ENCODE results near the gene SNRPD3. TPM values are rescaled to one million over a fixed set of nuclear protein-coding genes. Genes with fewer than 3 reads are reported as not detected.
A peak's percentile ranks its signal among the peaks of the same experiment; 100 is the strongest.

The SNRPD3 gene
- total RNA-seq, 1 experiment from 2014 or later, result 220 TPM

GRCh38 chr22:24519496-24519895 lies 36.3 kb upstream of the SNRPD3 start:
- Histone ChIP-seq H3K36me3 (ENCODE audit: insufficient read depth, low read length, poor library complexity, severe bottlenecking) (no peaks in the 10 kb centered on the region), H3K4me3 (ENCODE audit: low read depth, low read length, poor library complexity, severe bottlenecking) (no peak overlapping the region), H3K9me3 (ENCODE audit: low read depth, low read length, poor library complexity, severe bottlenecking) (no peaks in the 10 kb centered on the region), H3K4me1 (ENCODE audit: insufficient read depth, low read length, poor library complexity, severe bottlenecking) (peaks cover 13% of the 10 kb centered on the region), H3K27me3 (replicated peaks; ENCODE audit: insufficient read depth, low read depth, low read length, poor library complexity) (no peaks in the 10 kb centered on the region), H3K27ac (ENCODE audit: low read depth, low read length, poor library complexity, severe bottlenecking) (no peak overlapping the region)
- no TSS peak for BruUV-seq (replicated peaks)
- CTCF ChIA-PET, result no interaction called here
- TF ChIP-seq EZH2 (IDR thresholded peaks at IDR 0.05; ENCODE audit: borderline replicate concordance, low read depth, low read length, poor library complexity, severe bottlenecking) (no peak), CTCF (conservative IDR thresholded peaks at IDR 0.05; ENCODE audit: low read depth, low read length) (no peak)
- intact Hi-C loops (cut with micrococcal nuclease; ENCODE audit: unreplicated experiment), result no loop called here
- POLR2A ChIA-PET (ENCODE audit: low non-redundant PET), result no interaction called here
- DNase-seq (ENCODE audit: low spot score), result no peak

GRCh38 chr22:24521791-24522245 lies 34.0 kb upstream of the SNRPD3 start:
- peak; percentile 66 for DNase-seq (ENCODE audit: low spot score)
- H3K36me3 ChIP-seq (ENCODE audit: insufficient read depth, low read length, poor library complexity, severe bottlenecking), result no peaks in the 10 kb centered on the region
- H3K27ac ChIP-seq (ENCODE audit: low read depth, low read length, poor library complexity, severe bottlenecking), result no peak overlapping the region

GRCh38 chr22:24523873-24524272 lies 31.9 kb upstream of the SNRPD3 start:
- H3K36me3 ChIP-seq (ENCODE audit: insufficient read depth, low read length, poor library complexity, severe bottlenecking), result no peaks in the 10 kb centered on the region
- intact Hi-C loops (cut with micrococcal nuclease; ENCODE audit: unreplicated experiment), result no loop called here
- BruUV-seq (replicated peaks), result no TSS peak
- ChIA-PET CTCF (no interaction called here), POLR2A (ENCODE audit: low non-redundant PET) (no interaction called here)
- H3K4me3 ChIP-seq (ENCODE audit: low read depth, low read length, poor library complexity, severe bottlenecking), result no peak overlapping the region
- no peaks in the 10 kb centered on the region for H3K9me3 ChIP-seq (ENCODE audit: low read depth, low read length, poor library complexity, severe bottlenecking)
- DNase-seq (ENCODE audit: low spot score), result no peak
- no peak overlapping the region for H3K27ac ChIP-seq (ENCODE audit: low read depth, low read length, poor library complexity, severe bottlenecking)
- peaks cover 3% of the 10 kb centered on the region for H3K4me1 ChIP-seq (ENCODE audit: insufficient read depth, low read length, poor library complexity, severe bottlenecking)
- TF ChIP-seq CTCF (conservative IDR thresholded peaks at IDR 0.05; ENCODE audit: low read depth, low read length), result no peak
- no peak for TF ChIP-seq EZH2 (IDR thresholded peaks at IDR 0.05; ENCODE audit: borderline replicate concordance, low read depth, low read length, poor library complexity, severe bottlenecking)
- H3K27me3 ChIP-seq (replicated peaks; ENCODE audit: insufficient read depth, low read depth, low read length, poor library complexity), result no peaks in the 10 kb centered on the region

More at GRCh38 chr22:24521791-24522245, 34.0 kb upstream of the SNRPD3 start:
- Histone ChIP-seq H3K4me1 (ENCODE audit: insufficient read depth, low read length, poor library complexity, severe bottlenecking) (peaks cover 6% of the 10 kb centered on the region), H3K4me3 (ENCODE audit: low read depth, low read length, poor library complexity, severe bottlenecking) (no peak overlapping the region), H3K9me3 (ENCODE audit: low read depth, low read length, poor library complexity, severe bottlenecking) (no peaks in the 10 kb centered on the region), H3K27me3 (replicated peaks; ENCODE audit: insufficient read depth, low read depth, low read length, poor library complexity) (no peaks in the 10 kb centered on the region)
- BruUV-seq (replicated peaks), result no TSS peak
- POLR2A ChIA-PET (ENCODE audit: low non-redundant PET), result no interaction called here
- CTCF ChIA-PET, result interaction anchor here (0.6 to 1.3 kb wide), 2 partner anchors 100 to 183 kb away, joined by 3 to 5 read pairs; no protein-coding TSS in a partner anchor
- intact Hi-C loops (cut with micrococcal nuclease; ENCODE audit: unreplicated experiment), result loop anchor here (1.0 kb wide), 1 partner anchor 99 kb away; no protein-coding TSS in a partner anchor
- TF ChIP-seq EZH2 (IDR thresholded peaks at IDR 0.05; ENCODE audit: borderline replicate concordance, low read depth, low read length, poor library complexity, severe bottlenecking) (no peak), CTCF (conservative IDR thresholded peaks at IDR 0.05; ENCODE audit: low read depth, low read length) (peak; percentile 69)

All from A673 (cell line).